ENCODE results near the gene MYL12B.

MYL12B gene

DNA sequence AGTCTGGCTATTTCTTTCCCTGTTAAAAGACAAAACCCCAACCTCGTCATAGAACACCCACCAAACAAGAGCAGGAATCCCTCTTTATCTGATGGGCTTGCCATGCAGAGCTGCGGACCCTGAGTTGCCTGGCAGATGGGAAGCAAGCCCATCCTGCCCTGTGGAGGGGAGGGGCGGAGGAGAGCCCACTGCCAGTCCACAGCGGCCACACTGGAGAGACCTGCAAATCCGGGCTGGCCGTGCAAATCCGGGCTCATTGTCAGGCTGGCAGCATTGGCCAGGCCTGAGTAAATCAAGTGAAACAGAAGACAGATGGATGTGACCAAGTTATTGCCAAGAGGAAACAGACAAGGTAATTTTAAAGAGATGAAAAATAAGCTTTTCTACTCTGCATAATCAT is 22.0 kb downstream of the MYL12B start:
- Histone ChIP-seq H3K9ac (ENCODE audit: low read length) (no peak overlapping the region), H3K27me3 (replicated peaks; ENCODE audit: control insufficient read depth, insufficient read depth, low read length) (no peaks in the 10 kb centered on the region), H3K36me3 (ENCODE audit: control insufficient read depth, insufficient read depth, low read length, severe bottlenecking) (peaks cover 5% of the 10 kb centered on the region), H3K9me3 (ENCODE audit: control insufficient read depth, low read length) (no peaks in the 10 kb centered on the region), H3K4me3 (ENCODE audit: low read length) (no peak overlapping the region), H3K4me1 (ENCODE audit: control insufficient read depth, insufficient read depth, low read length) (peaks cover 11% of the 10 kb centered on the region)
- DNase-seq (ENCODE audit: low read depth): no peak

DNA sequence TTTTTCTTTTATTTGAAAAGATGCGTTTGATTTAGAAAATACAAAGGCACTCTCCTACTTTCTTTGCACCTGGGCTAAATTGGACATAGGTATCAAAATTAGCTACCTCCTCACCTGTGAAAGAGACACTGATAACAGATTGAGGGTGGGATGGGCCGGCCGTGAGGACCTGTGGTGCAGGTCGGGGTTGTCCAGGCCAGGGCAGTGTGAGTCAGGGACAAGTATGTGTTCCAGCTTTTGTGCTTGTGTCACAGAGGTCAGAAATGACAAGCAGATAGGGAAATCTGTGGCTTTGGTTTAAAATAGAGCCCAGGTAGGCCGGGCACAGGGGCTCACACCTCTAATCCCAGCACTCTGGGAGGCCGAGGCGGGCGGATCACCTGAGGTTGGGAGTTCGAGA is 22.6 kb downstream of the MYL12B start:
- Histone ChIP-seq H3K27me3 (replicated peaks; ENCODE audit: control insufficient read depth, insufficient read depth, low read length) (no peaks in the 10 kb centered on the region), H3K4me1 (ENCODE audit: control insufficient read depth, insufficient read depth, low read length) (peaks cover 11% of the 10 kb centered on the region), H3K4me3 (ENCODE audit: low read length) (no peak overlapping the region), H3K9me3 (ENCODE audit: control insufficient read depth, low read length) (no peaks in the 10 kb centered on the region), H3K36me3 (ENCODE audit: control insufficient read depth, insufficient read depth, low read length, severe bottlenecking) (no peaks in the 10 kb centered on the region), H3K9ac (ENCODE audit: low read length) (no peak overlapping the region)
- no peak for DNase-seq (ENCODE audit: low read depth)

DNA sequence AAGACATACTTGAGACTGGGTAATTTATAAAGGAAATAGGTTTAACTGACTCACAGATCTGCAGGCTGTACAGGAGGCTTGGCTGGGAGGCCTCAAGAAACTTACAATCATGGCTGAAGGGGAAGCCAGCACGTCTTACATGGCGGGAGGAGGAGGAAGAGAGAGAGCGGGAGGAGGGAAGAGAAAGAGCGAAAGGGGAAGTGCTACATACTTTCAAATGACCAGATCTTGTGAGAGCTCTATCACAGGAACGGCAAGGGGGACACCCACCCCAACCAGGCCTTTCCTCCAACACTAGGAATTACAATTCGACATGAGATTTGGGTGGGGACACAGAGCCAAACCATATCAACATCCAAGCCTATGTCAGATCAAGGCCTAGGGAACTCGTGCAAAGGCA is 24.2 kb downstream of the MYL12B start:
- Histone ChIP-seq H3K9ac (ENCODE audit: low read length) (no peak overlapping the region), H3K4me1 (ENCODE audit: control insufficient read depth, insufficient read depth, low read length) (peaks cover 7% of the 10 kb centered on the region), H3K27me3 (replicated peaks; ENCODE audit: control insufficient read depth, insufficient read depth, low read length) (no peaks in the 10 kb centered on the region), H3K9me3 (ENCODE audit: control insufficient read depth, low read length) (peaks cover 7% of the 10 kb centered on the region), H3K36me3 (ENCODE audit: control insufficient read depth, insufficient read depth, low read length, severe bottlenecking) (no peaks in the 10 kb centered on the region), H3K4me3 (ENCODE audit: low read length) (no peak overlapping the region)
- DNase-seq (ENCODE audit: low read depth): no peak

- Histone ChIP-seq H3K4me3 (ENCODE audit: low read length) (no peak overlapping the region), H3K9me3 (ENCODE audit: control insufficient read depth, low read length) (peaks cover 7% of the 10 kb centered on the region), H3K9ac (ENCODE audit: low read length) (no peak overlapping the region), H3K36me3 (ENCODE audit: control insufficient read depth, insufficient read depth, low read length, severe bottlenecking) (no peaks in the 10 kb centered on the region), H3K27me3 (replicated peaks; ENCODE audit: control insufficient read depth, insufficient read depth, low read length) (no peaks in the 10 kb centered on the region), H3K4me1 (ENCODE audit: control insufficient read depth, insufficient read depth, low read length) (peaks cover 13% of the 10 kb centered on the region)
- no peak for DNase-seq (ENCODE audit: low read depth)
These were observed 31.4 kb downstream of the MYL12B start for GRCh38 chr18:3293196-3293951.

GRCh38 chr18:3294435-3295080 is 32.6 kb downstream of the MYL12B start:
- Histone ChIP-seq H3K4me3 (ENCODE audit: low read length) (no peak overlapping the region), H3K4me1 (ENCODE audit: control insufficient read depth, insufficient read depth, low read length) (peaks cover 13% of the 10 kb centered on the region), H3K27me3 (replicated peaks; ENCODE audit: control insufficient read depth, insufficient read depth, low read length) (no peaks in the 10 kb centered on the region), H3K9ac (ENCODE audit: low read length) (no peak overlapping the region), H3K9me3 (ENCODE audit: control insufficient read depth, low read length) (peaks cover 7% of the 10 kb centered on the region), H3K36me3 (ENCODE audit: control insufficient read depth, insufficient read depth, low read length, severe bottlenecking) (no peaks in the 10 kb centered on the region)
- no peak for DNase-seq (ENCODE audit: low read depth)

DNA sequence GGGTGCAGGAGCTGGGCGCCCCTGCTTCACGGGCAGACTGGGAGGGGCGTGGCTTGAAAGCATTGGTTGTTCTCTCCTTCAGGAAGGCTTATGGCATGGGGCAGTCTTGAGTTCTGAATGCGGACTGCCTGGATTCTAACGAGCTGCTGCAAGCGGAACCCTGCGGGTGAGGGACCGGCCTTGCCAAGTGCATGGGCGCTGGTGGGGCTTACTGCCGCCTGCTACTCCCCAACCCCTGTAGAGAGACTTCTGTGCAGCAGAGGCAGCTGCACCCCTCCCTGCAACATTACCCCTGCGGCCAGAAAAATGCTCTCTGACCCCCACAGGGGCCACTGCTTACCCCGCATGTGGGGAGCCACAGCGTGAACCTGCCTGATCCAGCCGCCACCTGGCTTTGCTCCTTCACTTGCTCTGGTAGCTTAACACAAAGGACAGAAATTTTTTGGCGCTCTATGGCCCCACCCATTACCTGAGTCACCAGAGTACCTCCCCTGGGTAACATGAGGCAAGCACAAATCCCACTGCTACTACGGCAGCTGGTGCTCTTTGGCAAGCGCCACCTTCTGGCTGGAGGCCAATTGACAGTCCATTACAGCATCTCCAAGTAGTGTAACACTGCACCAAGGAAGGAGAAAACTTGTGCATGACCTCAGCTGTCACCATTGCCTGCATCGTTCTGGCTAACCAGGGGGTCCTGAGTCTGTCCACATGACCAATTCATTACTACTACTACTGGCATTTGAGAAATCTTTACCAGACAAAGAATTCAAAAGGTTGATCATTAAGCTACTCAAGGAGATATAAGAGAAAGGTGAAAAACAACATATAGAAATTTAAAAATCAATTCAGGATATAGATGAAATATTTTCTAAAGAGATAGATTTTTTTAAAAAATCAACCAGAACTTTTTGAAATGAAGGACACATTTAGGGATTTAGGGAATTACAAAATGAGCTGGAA is 35.4 kb downstream of the MYL12B start:
- Histone ChIP-seq H3K36me3 (ENCODE audit: control insufficient read depth, insufficient read depth, low read length, severe bottlenecking) (no peaks in the 10 kb centered on the region), H3K9me3 (ENCODE audit: control insufficient read depth, low read length) (no peaks in the 10 kb centered on the region), H3K27me3 (replicated peaks; ENCODE audit: control insufficient read depth, insufficient read depth, low read length) (no peaks in the 10 kb centered on the region), H3K4me3 (ENCODE audit: low read length) (peak overlapping the region; percentile 73), H3K9ac (ENCODE audit: low read length) (no peak overlapping the region), H3K4me1 (ENCODE audit: control insufficient read depth, insufficient read depth, low read length) (peaks cover 13% of the 10 kb centered on the region)
- DNase-seq (ENCODE audit: low read depth): peak; percentile 66

DNA sequence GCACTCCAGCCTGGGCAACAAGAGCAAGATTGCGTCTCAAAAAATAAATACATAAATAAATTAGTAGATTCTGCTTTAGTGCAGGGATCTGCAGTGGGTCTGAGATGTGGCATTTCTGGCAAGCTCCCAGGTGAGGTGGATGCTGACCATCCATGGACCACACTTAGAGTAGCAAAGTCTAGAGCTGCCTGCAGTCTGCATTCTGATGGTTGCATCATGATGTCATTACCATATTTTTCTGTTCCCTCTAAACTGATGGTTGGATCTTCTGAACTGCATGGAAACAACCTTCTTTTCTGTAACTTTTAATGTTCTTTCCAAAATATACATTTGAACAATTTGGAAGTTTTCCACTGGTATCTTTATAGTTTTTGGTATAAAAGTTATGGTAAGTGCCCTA is 42.9 kb downstream of the MYL12B start:
- H3K27me3 ChIP-seq (replicated peaks; ENCODE audit: control insufficient read depth, insufficient read depth, low read length): no peaks in the 10 kb centered on the region
- H3K4me1 ChIP-seq (ENCODE audit: control insufficient read depth, insufficient read depth, low read length): peaks cover 14% of the 10 kb centered on the region
- DNase-seq (ENCODE audit: low read depth): no peak
- H3K36me3 ChIP-seq (ENCODE audit: control insufficient read depth, insufficient read depth, low read length, severe bottlenecking): no peaks in the 10 kb centered on the region
- H3K9me3 ChIP-seq (ENCODE audit: control insufficient read depth, low read length): no peaks in the 10 kb centered on the region
- no peak overlapping the region for H3K4me3 ChIP-seq (ENCODE audit: low read length)
- H3K9ac ChIP-seq (ENCODE audit: low read length): no peak overlapping the region

DNA sequence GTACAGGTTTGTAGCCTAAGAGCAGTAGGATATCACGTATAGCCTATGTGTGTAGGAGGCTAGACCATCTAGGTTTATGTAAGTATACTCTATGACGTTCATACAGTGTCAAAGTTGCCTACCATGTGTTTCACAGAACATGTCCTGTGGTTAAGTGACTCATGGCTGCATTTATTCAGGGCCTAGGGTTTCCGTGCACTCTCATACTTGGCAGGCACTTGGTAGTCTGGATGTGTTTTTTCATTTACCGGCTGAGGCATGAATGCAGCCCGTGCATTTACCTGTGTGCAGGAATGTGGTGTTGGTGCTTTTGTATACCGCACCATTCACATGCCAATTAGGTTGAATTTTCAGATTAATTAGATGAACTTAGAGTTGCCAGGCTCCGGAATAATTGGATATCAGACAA is 43.4 kb downstream of the MYL12B start:
- Histone ChIP-seq H3K9ac (ENCODE audit: low read length) (no peak overlapping the region), H3K4me1 (ENCODE audit: control insufficient read depth, insufficient read depth, low read length) (peaks cover 14% of the 10 kb centered on the region), H3K4me3 (ENCODE audit: low read length) (no peak overlapping the region), H3K27me3 (replicated peaks; ENCODE audit: control insufficient read depth, insufficient read depth, low read length) (no peaks in the 10 kb centered on the region), H3K9me3 (ENCODE audit: control insufficient read depth, low read length) (no peaks in the 10 kb centered on the region), H3K36me3 (ENCODE audit: control insufficient read depth, insufficient read depth, low read length, severe bottlenecking) (no peaks in the 10 kb centered on the region)
- DNase-seq (ENCODE audit: low read depth): peak; percentile 86

- no peaks in the 10 kb centered on the region for H3K9me3 ChIP-seq (ENCODE audit: control insufficient read depth, low read length)
- peaks cover 14% of the 10 kb centered on the region for H3K4me1 ChIP-seq (ENCODE audit: control insufficient read depth, insufficient read depth, low read length)
- H3K36me3 ChIP-seq (ENCODE audit: control insufficient read depth, insufficient read depth, low read length, severe bottlenecking): no peaks in the 10 kb centered on the region
- no peak overlapping the region for H3K4me3 ChIP-seq (ENCODE audit: low read length)
- peak; percentile 7 for DNase-seq (ENCODE audit: low read depth)
- H3K9ac ChIP-seq (ENCODE audit: low read length): no peak overlapping the region
- H3K27me3 ChIP-seq (replicated peaks; ENCODE audit: control insufficient read depth, insufficient read depth, low read length): no peaks in the 10 kb centered on the region
These were observed 44.0 kb downstream of the MYL12B start for GRCh38 chr18:3305933-3306332.

DNA sequence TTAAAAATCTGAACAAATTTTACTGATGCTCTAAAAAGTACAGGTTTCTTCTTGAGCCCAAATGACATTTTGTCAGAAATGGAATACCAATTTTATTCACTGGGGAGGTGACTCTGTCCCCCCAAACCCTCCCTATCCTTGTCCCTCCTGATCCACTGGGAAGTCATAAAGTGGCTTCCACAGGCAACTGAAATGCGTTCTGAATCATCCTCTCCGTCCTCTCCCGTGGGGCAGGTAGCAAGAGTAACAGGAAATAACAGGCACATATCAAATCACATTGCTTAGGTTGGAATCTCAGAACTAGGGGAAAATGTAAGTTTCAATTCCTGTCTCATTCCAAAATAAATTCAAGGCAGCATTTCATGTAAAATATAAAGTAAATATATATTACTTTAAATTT is 44.5 kb downstream of the MYL12B start:
- H3K9me3 ChIP-seq (ENCODE audit: control insufficient read depth, low read length): no peaks in the 10 kb centered on the region
- H3K9ac ChIP-seq (ENCODE audit: low read length): no peak overlapping the region
- no peaks in the 10 kb centered on the region for H3K27me3 ChIP-seq (replicated peaks; ENCODE audit: control insufficient read depth, insufficient read depth, low read length)
- no peak for DNase-seq (ENCODE audit: low read depth)
- H3K36me3 ChIP-seq (ENCODE audit: control insufficient read depth, insufficient read depth, low read length, severe bottlenecking): no peaks in the 10 kb centered on the region
- H3K4me3 ChIP-seq (ENCODE audit: low read length): no peak overlapping the region
- peaks cover 14% of the 10 kb centered on the region for H3K4me1 ChIP-seq (ENCODE audit: control insufficient read depth, insufficient read depth, low read length)

DNA sequence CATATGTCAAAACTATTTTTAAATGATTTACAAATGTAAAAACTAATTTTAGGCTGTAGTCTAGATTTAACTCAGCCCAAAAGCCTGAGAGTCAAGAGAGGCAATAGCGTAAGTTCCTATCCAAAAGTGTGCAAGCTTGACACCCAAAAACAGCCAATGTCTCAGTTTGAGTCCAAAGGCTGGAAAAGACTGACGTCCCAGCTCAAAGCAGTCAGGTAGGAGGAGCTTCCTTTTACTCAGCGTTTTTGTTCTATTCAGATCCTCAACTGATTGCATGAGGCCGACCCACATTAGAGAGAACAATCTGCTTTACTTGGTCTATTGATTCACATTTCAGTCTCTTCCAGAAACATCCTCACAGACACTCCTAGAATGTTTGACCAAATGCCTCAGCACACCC is 51.8 kb downstream of the MYL12B start:
- no peak for DNase-seq (ENCODE audit: low read depth)
- no peaks in the 10 kb centered on the region for H3K27me3 ChIP-seq (replicated peaks; ENCODE audit: control insufficient read depth, insufficient read depth, low read length)
- no peak overlapping the region for H3K4me3 ChIP-seq (ENCODE audit: low read length)
- H3K9me3 ChIP-seq (ENCODE audit: control insufficient read depth, low read length): no peaks in the 10 kb centered on the region
- no peaks in the 10 kb centered on the region for H3K4me1 ChIP-seq (ENCODE audit: control insufficient read depth, insufficient read depth, low read length)
- no peaks in the 10 kb centered on the region for H3K36me3 ChIP-seq (ENCODE audit: control insufficient read depth, insufficient read depth, low read length, severe bottlenecking)
- no peak overlapping the region for H3K9ac ChIP-seq (ENCODE audit: low read length)

Data from adipocyte (in vitro differentiated cells).